Measurements from ENCODE around the gene IRF2BP2.

Gene IRF2BP2

GRCh38 chr1:234558330-234558836 lies 51.6 kb downstream of the IRF2BP2 start:
- Histone ChIP-seq H3F3A (ENCODE audit: insufficient read depth) (no peaks in the 10 kb centered on the region), H3K36me3 (ENCODE audit: low read length) (no peaks in the 10 kb centered on the region), H3K79me2 (ENCODE audit: insufficient read depth, low read length) (no peaks in the 10 kb centered on the region), H3K27me3 (ENCODE audit: low read length) (no peaks in the 10 kb centered on the region), H2AFZ (ENCODE audit: low read depth, low read length, severe bottlenecking) (no peak overlapping the region), H4K20me1 (ENCODE audit: low read depth, low read length) (no peaks in the 10 kb centered on the region), H3K9ac (ENCODE audit: low read length) (no peak overlapping the region), H3K9me3 (ENCODE audit: insufficient read depth, low read length) (no peaks in the 10 kb centered on the region), H3K4me2 (ENCODE audit: low read depth, low read length, poor library complexity, severe bottlenecking) (no peak overlapping the region), H3K4me3 (ENCODE audit: insufficient read depth, low read length, poor library complexity, severe bottlenecking) (no peak overlapping the region), H3K9me2 (replicated peaks; ENCODE audit: insufficient read depth, low read length) (no peaks in the 10 kb centered on the region), H3K27ac (ENCODE audit: low read depth, low read length) (no peak overlapping the region)
- TF ChIP-seq EZH2phosphoT487 (conservative IDR thresholded peaks at IDR 0.05; ENCODE audit: low read length): no peak
- TF ChIP-seq, protein P1, sequence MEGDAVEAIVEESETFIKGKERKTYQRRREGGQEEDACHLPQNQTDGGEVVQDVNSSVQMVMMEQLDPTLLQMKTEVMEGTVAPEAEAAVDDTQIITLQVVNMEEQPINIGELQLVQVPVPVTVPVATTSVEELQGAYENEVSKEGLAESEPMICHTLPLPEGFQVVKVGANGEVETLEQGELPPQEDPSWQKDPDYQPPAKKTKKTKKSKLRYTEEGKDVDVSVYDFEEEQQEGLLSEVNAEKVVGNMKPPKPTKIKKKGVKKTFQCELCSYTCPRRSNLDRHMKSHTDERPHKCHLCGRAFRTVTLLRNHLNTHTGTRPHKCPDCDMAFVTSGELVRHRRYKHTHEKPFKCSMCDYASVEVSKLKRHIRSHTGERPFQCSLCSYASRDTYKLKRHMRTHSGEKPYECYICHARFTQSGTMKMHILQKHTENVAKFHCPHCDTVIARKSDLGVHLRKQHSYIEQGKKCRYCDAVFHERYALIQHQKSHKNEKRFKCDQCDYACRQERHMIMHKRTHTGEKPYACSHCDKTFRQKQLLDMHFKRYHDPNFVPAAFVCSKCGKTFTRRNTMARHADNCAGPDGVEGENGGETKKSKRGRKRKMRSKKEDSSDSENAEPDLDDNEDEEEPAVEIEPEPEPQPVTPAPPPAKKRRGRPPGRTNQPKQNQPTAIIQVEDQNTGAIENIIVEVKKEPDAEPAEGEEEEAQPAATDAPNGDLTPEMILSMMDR (IDR thresholded peaks at IDR 0.05; ENCODE audit: insufficient read depth, low read length, poor library complexity, severe bottlenecking): no peak

DNA sequence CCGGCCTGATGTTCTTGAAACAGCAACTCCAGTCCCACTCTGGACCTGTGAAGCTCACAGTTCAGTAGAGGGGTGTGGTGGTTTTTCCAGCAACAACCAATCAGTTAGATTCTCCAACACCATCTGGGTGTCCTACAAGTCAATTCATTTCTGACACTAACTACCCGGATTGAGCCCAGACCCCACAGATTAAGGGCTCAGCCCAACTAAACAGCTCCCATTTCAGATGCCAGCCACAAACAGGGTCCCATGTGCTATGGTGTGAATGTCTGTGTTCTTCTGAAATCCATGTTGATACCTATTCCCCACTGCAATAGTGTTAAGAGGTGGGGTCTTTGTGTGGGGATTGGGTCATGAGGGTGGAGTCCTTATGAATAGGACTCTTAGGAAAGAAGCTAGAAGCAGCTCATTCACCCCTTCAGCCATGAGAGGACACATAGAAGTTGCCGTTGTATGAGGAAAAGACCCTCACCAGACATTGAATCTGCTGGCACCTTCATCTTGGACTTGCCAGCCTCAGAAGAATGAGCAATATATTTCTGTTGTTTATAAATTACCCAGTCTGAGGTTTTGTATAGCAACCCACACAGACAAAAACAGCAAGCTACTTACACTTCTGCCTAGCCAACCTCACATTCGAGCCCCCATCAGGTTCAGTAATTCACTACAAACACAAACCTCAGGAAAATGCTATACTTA lies 53.6 kb downstream of the IRF2BP2 start:
- Histone ChIP-seq H3K27ac (ENCODE audit: low read depth, low read length) (no peak overlapping the region), H2AFZ (ENCODE audit: low read depth, low read length, severe bottlenecking) (no peak overlapping the region), H3K9me2 (replicated peaks; ENCODE audit: insufficient read depth, low read length) (no peaks in the 10 kb centered on the region)

DNA sequence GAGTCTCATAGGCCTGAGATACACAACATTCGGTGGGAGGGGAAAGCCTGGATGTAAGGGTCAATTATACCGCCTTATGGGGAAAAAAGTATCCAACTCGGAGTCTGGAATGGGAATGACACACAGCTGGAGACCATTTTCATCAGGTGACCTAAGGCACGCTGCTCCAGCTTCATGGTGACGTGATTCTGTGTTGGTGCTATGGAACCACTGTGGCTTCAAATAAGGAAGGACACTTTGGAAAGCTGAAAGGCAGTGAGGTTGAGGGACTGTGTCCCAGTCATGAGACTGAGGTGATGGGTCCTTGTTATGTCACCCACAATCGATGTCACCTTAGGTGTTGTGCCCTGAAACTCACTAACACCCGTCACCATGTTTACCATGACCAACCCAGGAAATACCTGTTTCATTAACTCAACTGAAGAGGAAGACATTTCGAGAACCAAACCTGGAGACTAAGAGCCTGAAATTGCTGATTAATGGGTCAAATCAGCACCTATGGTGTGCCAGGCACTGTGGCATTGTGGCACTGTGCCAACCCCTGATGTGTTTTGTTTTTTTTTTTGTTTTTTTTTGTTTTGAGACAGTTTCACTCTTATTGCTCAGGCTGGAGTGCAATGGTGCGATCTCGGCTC lies 54.5 kb downstream of the IRF2BP2 start:
- Histone ChIP-seq H3K27ac (ENCODE audit: low read depth, low read length) (no peak overlapping the region), H2AFZ (ENCODE audit: low read depth, low read length, severe bottlenecking) (no peak overlapping the region), H3K9me3 (ENCODE audit: insufficient read depth, low read length) (no peaks in the 10 kb centered on the region), H3K27me3 (ENCODE audit: low read length) (no peaks in the 10 kb centered on the region), H4K20me1 (ENCODE audit: low read depth, low read length) (no peaks in the 10 kb centered on the region), H3K9me2 (replicated peaks; ENCODE audit: insufficient read depth, low read length) (no peaks in the 10 kb centered on the region), H3K9ac (ENCODE audit: low read length) (no peak overlapping the region), H3K36me3 (ENCODE audit: low read length) (no peaks in the 10 kb centered on the region), H3K4me2 (ENCODE audit: low read depth, low read length, poor library complexity, severe bottlenecking) (no peak overlapping the region), H3K4me3 (ENCODE audit: insufficient read depth, low read length, poor library complexity, severe bottlenecking) (no peak overlapping the region), H3K79me2 (ENCODE audit: insufficient read depth, low read length) (no peaks in the 10 kb centered on the region), H3F3A (ENCODE audit: insufficient read depth) (no peaks in the 10 kb centered on the region)
- TF ChIP-seq, protein P1 (IDR thresholded peaks at IDR 0.05; ENCODE audit: insufficient read depth, low read length, poor library complexity, severe bottlenecking): no peak
- TF ChIP-seq EZH2phosphoT487 (conservative IDR thresholded peaks at IDR 0.05; ENCODE audit: low read length): no peak

More for the DNA sequence above, 53.6 kb downstream of the IRF2BP2 start:
- Histone ChIP-seq H3K79me2 (ENCODE audit: insufficient read depth, low read length) (no peaks in the 10 kb centered on the region), H3K27me3 (ENCODE audit: low read length) (no peaks in the 10 kb centered on the region), H3K9ac (ENCODE audit: low read length) (no peak overlapping the region), H3K9me3 (ENCODE audit: insufficient read depth, low read length) (no peaks in the 10 kb centered on the region), H3K36me3 (ENCODE audit: low read length) (no peaks in the 10 kb centered on the region), H3K4me2 (ENCODE audit: low read depth, low read length, poor library complexity, severe bottlenecking) (no peak overlapping the region), H4K20me1 (ENCODE audit: low read depth, low read length) (no peaks in the 10 kb centered on the region), H3K4me3 (ENCODE audit: insufficient read depth, low read length, poor library complexity, severe bottlenecking) (no peak overlapping the region), H3F3A (ENCODE audit: insufficient read depth) (no peaks in the 10 kb centered on the region)
- TF ChIP-seq, protein P1 (IDR thresholded peaks at IDR 0.05; ENCODE audit: insufficient read depth, low read length, poor library complexity, severe bottlenecking): no peak
- TF ChIP-seq EZH2phosphoT487 (conservative IDR thresholded peaks at IDR 0.05; ENCODE audit: low read length): no peak
